GM21390 (cell line): ENCODE data around the gene DAZ4.
"Not testable (repeated sequence)": the region's sequence is repeated elsewhere in the genome, so short reads cannot be mapped to it uniquely, and the experiment has no call there.

Source experiments
- ATAC-seq: cut with Tn5 transposase; IDR thresholded peaks from one replicate; pipeline ENCODE4 v1.9.1; 2021; ENCODE audit not compliant: unreplicated experiment

The DAZ4 gene, protein sequence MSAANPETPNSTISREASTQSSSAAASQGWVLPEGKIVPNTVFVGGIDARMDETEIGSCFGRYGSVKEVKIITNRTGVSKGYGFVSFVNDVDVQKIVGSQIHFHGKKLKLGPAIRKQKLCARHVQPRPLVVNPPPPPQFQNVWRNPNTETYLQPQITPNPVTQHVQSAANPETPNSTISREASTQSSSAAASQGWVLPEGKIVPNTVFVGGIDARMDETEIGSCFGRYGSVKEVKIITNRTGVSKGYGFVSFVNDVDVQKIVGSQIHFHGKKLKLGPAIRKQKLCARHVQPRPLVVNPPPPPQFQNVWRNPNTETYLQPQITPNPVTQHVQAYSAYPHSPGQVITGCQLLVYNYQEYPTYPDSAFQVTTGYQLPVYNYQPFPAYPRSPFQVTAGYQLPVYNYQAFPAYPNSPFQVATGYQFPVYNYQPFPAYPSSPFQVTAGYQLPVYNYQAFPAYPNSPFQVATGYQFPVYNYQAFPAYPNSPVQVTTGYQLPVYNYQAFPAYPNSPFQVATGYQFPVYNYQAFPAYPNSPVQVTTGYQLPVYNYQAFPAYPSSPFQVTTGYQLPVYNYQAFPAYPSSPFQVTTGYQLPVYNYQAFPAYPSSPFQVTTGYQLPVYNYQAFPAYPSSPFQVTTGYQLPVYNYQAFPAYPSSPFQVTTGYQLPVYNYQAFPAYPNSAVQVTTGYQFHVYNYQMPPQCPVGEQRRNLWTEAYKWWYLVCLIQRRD

DNA sequence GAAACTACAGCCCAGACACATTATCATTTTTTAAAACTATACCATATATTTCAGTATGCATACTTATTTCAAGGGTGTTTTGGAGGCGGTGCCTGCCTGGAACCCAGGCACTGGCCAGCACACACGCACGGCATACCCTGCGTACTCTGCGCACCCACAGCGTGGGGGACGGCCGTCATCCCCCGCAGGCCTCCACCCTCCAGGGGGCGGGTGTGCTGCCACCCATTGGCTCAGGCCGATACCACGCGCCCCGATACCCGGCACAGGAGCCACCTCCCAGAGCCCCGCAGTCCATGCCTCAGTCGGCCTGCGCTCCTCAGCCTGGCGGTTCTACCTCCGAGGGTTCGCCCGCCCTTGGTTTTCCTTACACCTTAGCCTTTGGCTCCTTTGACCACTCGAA lies at the start of gene DAZ4:
TSS of gene DAZ4 (plus strand) at position 301 of the 400 bp plus-strand sequence. CDS start 208 bp downstream, outside the sequence.
- ATAC-seq: not testable (repeated sequence)

DNA sequence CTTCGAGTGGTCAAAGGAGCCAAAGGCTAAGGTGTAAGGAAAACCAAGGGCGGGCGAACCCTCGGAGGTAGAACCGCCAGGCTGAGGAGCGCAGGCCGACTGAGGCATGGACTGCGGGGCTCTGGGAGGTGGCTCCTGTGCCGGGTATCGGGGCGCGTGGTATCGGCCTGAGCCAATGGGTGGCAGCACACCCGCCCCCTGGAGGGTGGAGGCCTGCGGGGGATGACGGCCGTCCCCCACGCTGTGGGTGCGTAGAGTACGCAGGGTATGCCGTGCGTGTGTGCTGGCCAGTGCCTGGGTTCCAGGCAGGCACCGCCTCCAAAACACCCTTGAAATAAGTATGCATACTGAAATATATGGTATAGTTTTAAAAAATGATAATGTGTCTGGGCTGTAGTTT lies 20.4 kb upstream of the DAZ4 start, which contains the start of gene DAZ3:
TSS of gene DAZ3 (minus strand) at position 101 of the 400 bp plus-strand sequence. CDS start 208 bp downstream, outside the sequence.
- ATAC-seq: not testable (repeated sequence)

DNA sequence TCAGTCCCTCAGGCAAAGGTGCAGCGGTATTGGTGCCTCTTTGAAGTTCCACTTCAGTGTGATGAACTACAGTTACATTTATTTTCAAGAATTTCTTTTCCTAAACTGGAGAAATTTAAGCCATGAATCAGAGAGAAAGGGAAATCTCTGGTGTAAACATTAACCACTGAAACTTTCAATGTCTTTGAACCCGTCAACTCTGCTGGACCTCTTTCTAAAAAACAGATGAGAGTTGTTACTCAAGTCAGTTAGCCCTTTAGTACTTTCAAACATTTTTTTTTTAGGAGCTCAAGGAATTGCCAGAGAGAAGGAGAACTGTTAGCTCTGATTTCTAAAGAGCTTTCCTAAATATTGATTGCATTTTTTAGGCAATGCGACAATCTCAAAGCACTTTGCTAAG lies 11.9 kb upstream of the DAZ4 start:
- not testable (repeated sequence) for ATAC-seq

DNA sequence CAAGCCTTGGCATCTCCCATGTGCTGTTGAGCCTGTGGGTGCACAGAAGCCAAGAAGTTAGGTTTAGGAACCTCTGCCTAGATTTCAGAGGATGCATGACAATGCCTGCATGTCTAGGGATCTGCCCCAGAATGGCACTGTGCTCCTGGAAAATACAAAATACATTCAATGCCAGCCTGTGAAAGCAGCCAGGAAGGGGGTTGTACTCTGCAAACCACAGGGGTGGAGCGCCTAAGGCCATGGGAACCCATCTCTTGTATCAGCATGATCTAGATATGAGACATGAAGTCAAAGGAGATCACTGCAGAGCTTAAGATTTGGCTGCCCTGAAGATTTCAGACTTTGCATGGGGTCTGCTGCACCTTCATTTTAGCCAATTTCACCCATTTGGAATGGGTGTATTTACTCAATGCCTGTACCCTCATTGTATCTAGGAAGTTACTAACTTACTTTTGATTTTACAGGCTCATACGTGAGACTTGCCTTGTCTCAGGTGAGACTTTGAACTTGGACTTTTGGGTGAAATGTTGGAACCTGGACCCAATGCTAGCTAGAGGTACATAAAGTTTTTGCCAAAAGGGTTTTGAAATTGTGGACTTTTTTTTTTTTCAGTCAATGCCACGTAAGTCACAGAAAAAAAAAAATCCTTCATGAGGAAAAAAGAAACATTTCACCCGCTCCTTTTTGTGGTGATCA lies 9.4 kb upstream of the DAZ4 start:
- not testable (repeated sequence) for ATAC-seq

DNA sequence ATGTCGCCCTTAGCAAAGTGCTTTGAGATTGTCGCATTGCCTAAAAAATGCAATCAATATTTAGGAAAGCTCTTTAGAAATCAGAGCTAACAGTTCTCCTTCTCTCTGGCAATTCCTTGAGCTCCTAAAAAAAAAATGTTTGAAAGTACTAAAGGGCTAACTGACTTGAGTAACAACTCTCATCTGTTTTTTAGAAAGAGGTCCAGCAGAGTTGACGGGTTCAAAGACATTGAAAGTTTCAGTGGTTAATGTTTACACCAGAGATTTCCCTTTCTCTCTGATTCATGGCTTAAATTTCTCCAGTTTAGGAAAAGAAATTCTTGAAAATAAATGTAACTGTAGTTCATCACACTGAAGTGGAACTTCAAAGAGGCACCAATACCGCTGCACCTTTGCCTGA lies 8.7 kb upstream of the DAZ4 start:
- ATAC-seq: not testable (repeated sequence)
